ENCODE results near the gene RAPGEF3. TPM values are rescaled to one million over a fixed set of nuclear protein-coding genes. Genes with fewer than 3 reads are reported as not detected.

The RAPGEF3 gene
- total and polyA plus RNA-seq, 2 donors (not counting 1 experiment from before 2014, with no cell fraction given), result 1.8 to 5.2 TPM

GRCh38 chr12:47736216-47736615, 22.5 kb downstream of the RAPGEF3 start:
- H3K4me3 Mint-ChIP-seq, result no peak overlapping the region
- Histone ChIP-seq H3K27me3 (replicated peaks in 1 of 4; ENCODE audit: control extremely low read depth in 1 of 4, control insufficient read depth in 3 of 4, insufficient read depth in 4 of 4, low read length in 3 of 4) (no peaks in the 10 kb centered on the region), H3K4me3 (ENCODE audit: control extremely low read depth in 1 of 5, extremely low read depth in 1 of 5, insufficient read depth in 1 of 5, low read depth in 2 of 5, low read length in 4 of 5) (no peak overlapping the region), H3K27ac (ENCODE audit: low read length in 2 of 2) (no peak overlapping the region), H4K20me1 (ENCODE audit: control insufficient read depth, insufficient read depth, low read length, poor library complexity, severe bottlenecking) (no peaks in the 10 kb centered on the region), H3K9me3 (ENCODE audit: control extremely low read depth in 1 of 3, control insufficient read depth in 2 of 3, insufficient read depth in 1 of 3, low read length in 2 of 3) (peaks cover 0 to 9% (median 0%) of the 10 kb centered on the region in 3 donors), H3K9ac (ENCODE audit: low read length) (no peak overlapping the region), H3K36me3 (replicated peaks in 1 of 2; ENCODE audit: control extremely low read depth in 1 of 2, control insufficient read depth in 1 of 2, extremely low read depth in 1 of 2, insufficient read depth in 2 of 2, low read length in 1 of 2) (no peaks in the 10 kb centered on the region), H2AFZ (ENCODE audit: insufficient read depth, low read depth, low read length, poor library complexity, severe bottlenecking) (no peak overlapping the region), H3K79me2 (ENCODE audit: control insufficient read depth, insufficient read depth, low read length) (no peaks in the 10 kb centered on the region), H3K4me2 (replicated peaks; ENCODE audit: low read depth, low read length, poor library complexity, severe bottlenecking) (no peak overlapping the region), H3K4me1 (ENCODE audit: control insufficient read depth in 2 of 2, insufficient read depth in 2 of 2, low read length in 2 of 2) (peaks cover 22 to 31% of the 10 kb centered on the region in 2 donors)
- TF ChIP-seq CTCF (IDR thresholded peaks at IDR 0.05) (no peak), EZH2 (IDR thresholded peaks at IDR 0.05; ENCODE audit: borderline replicate concordance, insufficient read depth, low read depth, low read length, poor library complexity, severe bottlenecking) (no peak)
- DNase-seq (no peak), ATAC-seq (ENCODE audit: low read depth) (no peak)
- POLR2A ChIA-PET, result no interaction called here
- H3K9me3 Mint-ChIP-seq (ENCODE audit: insufficient read depth), result no peaks in the 10 kb centered on the region
- no peak overlapping the region for H3K27ac Mint-ChIP-seq
- no peaks in the 10 kb centered on the region for H3K27me3 Mint-ChIP-seq
- peaks cover 30% of the 10 kb centered on the region for H3K4me1 Mint-ChIP-seq
- intact Hi-C loops (cut with micrococcal nuclease), result no loop called here
- 100% methylated on average over 1 of the region's 4 CpGs for WGBS (ENCODE audit: insufficient coverage)
- CTCF ChIA-PET, result interaction anchor here (0.9 to 15.0 kb wide), 4 partner anchors 24 to 102 kb away, joined by 3 to 515 read pairs (median 140); partner anchors contain the start of genes RPAP3 and SLC48A1

GRCh38 chr12:47735649-47736048, 23.0 kb downstream of the RAPGEF3 start:
- ChIA-PET POLR2A (no interaction called here), CTCF (interaction anchor here (2.1 to 15.0 kb wide), 4 partner anchors 7 to 103 kb away, joined by 9 to 515 read pairs (median 200); partner anchors contain the start of genes RPAP3 and SLC48A1)
- no peak for ATAC-seq (ENCODE audit: low read depth)
- H3K9ac ChIP-seq (ENCODE audit: low read length), result no peak overlapping the region
- Mint-ChIP-seq H3K27ac (no peak overlapping the region), H3K4me3 (no peak overlapping the region), H3K9me3 (ENCODE audit: insufficient read depth) (no peaks in the 10 kb centered on the region), H3K27me3 (no peaks in the 10 kb centered on the region), H3K4me1 (peaks cover 25% of the 10 kb centered on the region)
- H3K36me3 ChIP-seq (replicated peaks in 1 of 2; ENCODE audit: control extremely low read depth in 1 of 2, control insufficient read depth in 1 of 2, extremely low read depth in 1 of 2, insufficient read depth in 2 of 2, low read length in 1 of 2), result no peaks in the 10 kb centered on the region
- WGBS (ENCODE audit: insufficient coverage), result 96% methylated on average over 11 of the region's 11 CpGs
- no peak overlapping the region for H3K4me2 ChIP-seq (replicated peaks; ENCODE audit: low read depth, low read length, poor library complexity, severe bottlenecking)
- intact Hi-C loops (cut with micrococcal nuclease), result no loop called here
- no peaks in the 10 kb centered on the region for H4K20me1 ChIP-seq (ENCODE audit: control insufficient read depth, insufficient read depth, low read length, poor library complexity, severe bottlenecking)
- peaks cover 0 to 9% (median 0%) of the 10 kb centered on the region in 3 donors for H3K9me3 ChIP-seq (ENCODE audit: control extremely low read depth in 1 of 3, control insufficient read depth in 2 of 3, insufficient read depth in 1 of 3, low read length in 2 of 3)
- no peak overlapping the region for H3K27ac ChIP-seq (ENCODE audit: low read length in 2 of 2)
- peaks cover 16 to 25% of the 10 kb centered on the region in 2 donors for H3K4me1 ChIP-seq (ENCODE audit: control insufficient read depth in 2 of 2, insufficient read depth in 2 of 2, low read length in 2 of 2)
- H3K79me2 ChIP-seq (ENCODE audit: control insufficient read depth, insufficient read depth, low read length), result no peaks in the 10 kb centered on the region
- DNase-seq, result no peak
- H3K4me3 ChIP-seq (ENCODE audit: control extremely low read depth in 1 of 5, extremely low read depth in 1 of 5, insufficient read depth in 1 of 5, low read depth in 2 of 5, low read length in 4 of 5), result no peak overlapping the region
- TF ChIP-seq CTCF (IDR thresholded peaks at IDR 0.05), result no peak
- no peak for TF ChIP-seq EZH2 (IDR thresholded peaks at IDR 0.05; ENCODE audit: borderline replicate concordance, insufficient read depth, low read depth, low read length, poor library complexity, severe bottlenecking)
- no peak overlapping the region for H2AFZ ChIP-seq (ENCODE audit: insufficient read depth, low read depth, low read length, poor library complexity, severe bottlenecking)
- no peaks in the 10 kb centered on the region for H3K27me3 ChIP-seq (replicated peaks in 1 of 4; ENCODE audit: control extremely low read depth in 1 of 4, control insufficient read depth in 3 of 4, insufficient read depth in 4 of 4, low read length in 3 of 4)
